Activated naive CD8-positive, alpha-beta T cell treated with anti-CD3 and anti-CD28 coated beads, Interleukin-2, amount 50 U/mL, for 16 hours (primary cell): ENCODE measurements around the gene SLC4A4.

ENCODE experiments used
- DNase-seq: peaks from one replicate; pipeline ENCODE4 v3.0.0-alpha.2; 2020; ENCODE audit warnings: low read depth, low spot score

SLC4A4 gene

GRCh38 chr4:71595576-71596108 lies 256.8 kb downstream of the SLC4A4 start:
- no peak for DNase-seq

GRCh38 chr4:71599578-71599977 lies 260.8 kb downstream of the SLC4A4 start:
- DNase-seq = no peak

DNA sequence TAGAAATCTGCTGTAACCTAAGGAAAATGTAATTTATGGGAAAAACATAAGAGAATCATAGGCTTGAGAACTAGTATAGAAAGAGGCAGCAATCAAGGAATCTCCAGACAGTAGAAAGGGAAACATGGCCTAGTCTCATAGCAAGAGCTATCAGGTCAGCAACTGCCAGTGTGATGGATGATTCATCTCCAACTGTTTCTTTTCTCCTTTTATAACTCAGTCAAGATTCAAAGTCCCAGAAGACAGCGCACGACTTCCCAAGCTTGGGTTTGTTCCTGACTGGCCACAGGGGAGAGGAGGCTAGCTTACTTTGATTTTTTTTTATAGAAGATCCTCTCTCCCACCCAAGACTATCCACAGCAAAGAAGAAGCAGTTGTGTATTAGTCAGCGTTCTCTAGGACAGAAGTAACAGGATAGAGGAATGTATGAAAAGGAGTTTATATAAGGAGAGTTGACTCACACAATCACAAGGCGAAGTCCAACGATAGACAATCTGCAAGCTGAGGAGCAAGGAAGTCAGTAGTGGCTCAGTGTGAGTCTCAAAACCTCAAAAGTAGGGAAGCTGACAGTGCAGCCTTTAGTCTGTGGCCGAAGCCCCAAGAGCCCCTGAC lies 263.6 kb downstream of the SLC4A4 start:
- DNase-seq = no peak

DNA sequence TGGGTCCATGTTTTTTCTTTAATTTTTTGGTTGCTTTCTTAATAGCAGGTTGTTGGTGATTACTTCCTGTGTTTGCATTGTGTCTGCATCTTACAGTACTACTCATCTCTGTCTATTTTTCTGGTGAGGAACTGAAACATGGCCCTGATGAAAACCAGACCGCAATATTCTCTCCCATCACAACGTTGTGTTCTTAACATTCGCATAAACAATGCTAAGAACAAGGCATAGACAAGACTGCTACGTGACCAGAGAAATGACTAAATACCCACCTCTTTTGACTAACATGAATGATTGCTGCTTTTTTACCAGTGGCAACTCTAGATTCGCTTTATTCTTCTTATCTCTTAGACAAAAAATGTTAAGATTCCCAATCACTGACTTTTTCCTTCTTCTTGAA lies 266.0 kb downstream of the SLC4A4 start:
- no peak for DNase-seq

DNA sequence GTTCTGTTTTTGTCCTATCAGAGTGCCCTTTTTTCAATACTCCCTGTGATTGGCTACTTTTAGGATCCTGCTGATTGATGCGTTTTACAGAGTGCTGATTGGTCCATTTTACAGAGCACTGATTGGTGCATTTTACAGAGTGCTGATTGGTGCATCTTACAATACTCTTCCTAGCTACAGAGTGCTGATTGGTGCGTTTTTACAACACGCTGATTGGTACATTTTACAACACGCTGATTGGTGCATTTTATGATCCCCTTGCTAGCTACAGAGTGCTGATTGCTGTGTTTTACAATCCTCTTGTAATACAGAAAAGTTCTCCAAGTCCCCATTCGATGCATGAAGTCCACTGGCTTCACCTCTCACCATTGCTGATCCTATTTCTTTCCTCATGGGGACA lies 268.3 kb downstream of the SLC4A4 start:
- DNase-seq = no peak

- no peak for DNase-seq
Observed at GRCh38 chr4:71607780-71608677, 269.2 kb downstream of the SLC4A4 start.

DNA sequence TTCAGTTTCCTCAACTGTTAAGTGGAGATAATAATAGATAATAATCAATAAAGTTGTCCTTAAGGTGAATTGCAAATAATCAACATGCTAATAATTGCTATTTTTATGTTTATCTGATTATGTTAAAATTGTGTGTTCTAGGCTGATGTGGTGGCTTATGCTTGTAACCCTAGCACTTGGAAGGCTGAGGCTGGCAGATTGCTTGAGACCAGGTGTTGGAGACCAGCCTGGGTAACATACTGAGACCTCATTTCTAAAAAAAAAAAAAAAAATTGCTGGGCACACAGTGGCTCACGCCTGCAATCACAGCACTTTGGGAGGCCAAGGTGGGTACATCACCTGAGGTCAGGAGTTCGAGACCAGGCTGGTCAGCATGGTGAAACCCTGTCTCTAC lies 269.9 kb downstream of the SLC4A4 start:
- DNase-seq = no peak

DNA sequence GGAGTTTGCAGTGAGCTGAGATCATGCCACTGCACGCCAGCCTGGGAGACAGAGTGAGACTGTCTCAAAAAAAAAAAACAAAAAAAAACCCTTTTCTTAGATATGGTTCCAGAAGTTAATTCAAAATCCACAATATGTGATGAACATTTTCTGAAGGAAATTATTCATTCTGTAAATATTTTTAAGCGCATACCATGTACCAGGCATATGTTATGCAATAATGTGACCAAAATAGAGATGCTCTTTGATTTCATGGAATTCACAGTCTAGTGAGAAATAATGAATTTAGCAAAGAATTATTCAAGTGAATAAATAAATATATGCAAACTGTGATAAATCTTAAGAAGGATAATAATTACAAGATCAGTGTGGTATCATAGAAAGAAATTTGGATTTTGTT lies 270.3 kb downstream of the SLC4A4 start:
- DNase-seq = no peak

- DNase-seq = no peak
Observed at GRCh38 chr4:71609651-71610050, 270.8 kb downstream of the SLC4A4 start.

GRCh38 chr4:71614621-71615020 lies 275.8 kb downstream of the SLC4A4 start:
- DNase-seq = no peak

- DNase-seq = no peak
Observed at GRCh38 chr4:71616168-71616811, 277.5 kb downstream of the SLC4A4 start.
